ENCODE results near the gene CAV1. TPM values are rescaled to one million over a fixed set of nuclear protein-coding genes. Genes with fewer than 3 reads are reported as not detected.

Gene CAV1
- total and polyA plus RNA-seq, 12 donors, result 4.0 to 35.4 (median 9.7) TPM

- intact Hi-C loops (cut with DNase I), result no loop called here
- Histone ChIP-seq H3K27me3 (peaks cover 5% of the 10 kb centered on the region), H3K4me1 (replicated peaks in 1 of 2) (no peaks in the 10 kb centered on the region), H3K27ac (no peak overlapping the region), H3K36me3 (replicated peaks in 1 of 2) (no peaks in the 10 kb centered on the region), H3K9me3 (replicated peaks in 1 of 3) (no peaks in the 10 kb centered on the region), H3K4me3 (no peak overlapping the region)
- 75 to 86% (median 85%) methylated on average over 4 of the region's 4 CpGs for WGBS, 4 donors
- DNase-seq, result no peak
- no peak for TF ChIP-seq POLR2A (IDR thresholded peaks at IDR 0.05)
- no peak for TF ChIP-seq CTCF (IDR thresholded peaks at IDR 0.05)
Measured at GRCh38 chr7:116557901-116558300, 33.1 kb downstream of the CAV1 start.

- peaks cover 5% of the 10 kb centered on the region for H3K27me3 ChIP-seq
- TF ChIP-seq CTCF (IDR thresholded peaks at IDR 0.05), result no peak
- no peak for DNase-seq
- intact Hi-C loops (cut with DNase I), result no loop called here
- no peaks in the 10 kb centered on the region for H3K36me3 ChIP-seq (replicated peaks in 1 of 2)
- no peak overlapping the region for H3K27ac ChIP-seq
- no peaks in the 10 kb centered on the region for H3K9me3 ChIP-seq (replicated peaks in 1 of 3)
- H3K4me3 ChIP-seq, result no peak overlapping the region
- WGBS, 4 donors, result 48 to 57% (median 55%) methylated on average over 6 to 7 of the region's 7 CpGs
- no peaks in the 10 kb centered on the region for H3K4me1 ChIP-seq (replicated peaks in 1 of 2)
Measured at GRCh38 chr7:116560021-116560970, 35.5 kb downstream of the CAV1 start.

GRCh38 chr7:116561697-116562483, 37.1 kb downstream of the CAV1 start:
- H3K4me3 ChIP-seq, result no peak overlapping the region
- intact Hi-C loops (cut with DNase I), result no loop called here
- H3K27ac ChIP-seq, result no peak overlapping the region
- no peaks in the 10 kb centered on the region for H3K36me3 ChIP-seq (replicated peaks in 1 of 2)
- no peak for TF ChIP-seq CTCF (IDR thresholded peaks at IDR 0.05)
- TF ChIP-seq POLR2A (IDR thresholded peaks at IDR 0.05), result no peak
- 59 to 67% (median 64%) methylated on average over 2 of the region's 2 CpGs for WGBS, 4 donors
- no peak for DNase-seq
- H3K4me1 ChIP-seq (replicated peaks in 1 of 2), result no peaks in the 10 kb centered on the region
- no peaks in the 10 kb centered on the region for H3K9me3 ChIP-seq (replicated peaks in 1 of 3)
- peaks cover 5% of the 10 kb centered on the region for H3K27me3 ChIP-seq

GRCh38 chr7:116562529-116563121, 37.8 kb downstream of the CAV1 start:
- Histone ChIP-seq H3K4me3 (no peak overlapping the region), H3K27ac (no peak overlapping the region), H3K27me3 (peaks cover 5% of the 10 kb centered on the region), H3K9me3 (replicated peaks in 1 of 3) (no peaks in the 10 kb centered on the region), H3K4me1 (replicated peaks in 1 of 2) (no peaks in the 10 kb centered on the region), H3K36me3 (replicated peaks in 1 of 2) (no peaks in the 10 kb centered on the region)
- TF ChIP-seq CTCF (IDR thresholded peaks at IDR 0.05), result no peak
- no peak for TF ChIP-seq POLR2A (IDR thresholded peaks at IDR 0.05)
- no peak for DNase-seq
- 87 to 96% (median 89%) methylated on average over 1 of the region's 1 CpG for WGBS, 4 donors
- intact Hi-C loops (cut with DNase I), result no loop called here
